Measurements from ENCODE around the gene MYB. TPM values are rescaled to one million over a fixed set of nuclear protein-coding genes. Genes with fewer than 3 reads are reported as not detected.

The MYB gene
- total RNA-seq, 1 donor from 2014 or later, result 1.7 TPM

- DNase-seq, result no peak
Measured at GRCh38 chr6:135251498-135252441, 70.7 kb downstream of the MYB start.

DNA sequence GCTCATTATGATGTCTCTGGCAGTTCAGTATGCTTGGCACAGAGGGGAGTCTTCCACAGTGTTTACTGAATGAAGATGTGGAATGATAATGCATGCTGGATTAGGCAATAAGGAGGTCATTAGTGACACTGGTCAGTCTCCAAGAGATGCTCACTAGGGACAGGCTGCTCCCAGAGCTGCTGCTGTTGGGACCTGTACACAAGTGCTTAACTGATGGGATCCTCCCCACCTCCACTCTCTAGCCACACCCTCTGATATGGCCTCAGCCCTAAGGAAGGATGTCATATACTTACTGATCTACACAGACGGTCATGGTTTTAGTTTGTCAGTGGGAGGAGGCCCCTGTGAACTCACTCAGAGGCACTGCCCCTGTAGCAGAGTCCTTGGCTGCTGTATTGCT, 73.4 kb downstream of the MYB start:
- DNase-seq, result no peak

- DNase-seq, result no peak
Measured at GRCh38 chr6:135256866-135257265, 75.8 kb downstream of the MYB start.

DNA sequence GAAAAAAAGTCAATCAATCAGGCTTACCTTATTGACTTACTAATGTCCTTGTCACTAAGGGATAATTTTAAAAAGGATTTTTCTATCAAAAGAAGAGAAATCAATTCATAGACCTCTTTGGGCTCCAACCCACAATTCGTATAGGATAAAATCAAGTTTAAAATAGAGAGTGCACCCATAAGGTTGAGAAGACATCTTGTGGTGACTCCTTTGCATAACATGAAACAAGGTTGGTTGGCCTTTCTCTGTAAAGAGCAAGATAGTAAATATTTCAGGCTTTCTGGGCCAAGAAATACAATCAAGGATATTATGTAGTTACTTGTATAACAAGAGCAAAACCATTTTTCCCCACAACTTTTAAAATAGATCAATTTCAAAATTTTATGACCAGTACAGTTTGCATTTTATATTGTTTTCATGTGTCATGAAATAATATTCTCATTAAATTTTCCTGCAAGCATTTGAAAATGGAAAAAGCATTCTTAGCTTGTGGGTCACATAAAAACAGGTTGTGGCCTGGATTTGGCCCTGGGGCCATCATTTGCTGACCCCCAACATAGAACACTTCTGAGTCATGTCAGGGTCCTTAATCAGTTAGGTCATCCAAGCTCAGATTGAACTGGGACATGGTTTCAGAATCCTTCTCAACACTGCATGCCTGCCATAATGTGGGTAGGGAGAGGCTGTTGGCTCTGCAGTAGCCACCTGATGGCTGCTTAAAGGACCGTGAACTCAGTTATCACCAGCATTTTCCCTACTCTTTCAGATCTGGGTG, 76.7 kb downstream of the MYB start:
- DNase-seq, result no peak

DNA sequence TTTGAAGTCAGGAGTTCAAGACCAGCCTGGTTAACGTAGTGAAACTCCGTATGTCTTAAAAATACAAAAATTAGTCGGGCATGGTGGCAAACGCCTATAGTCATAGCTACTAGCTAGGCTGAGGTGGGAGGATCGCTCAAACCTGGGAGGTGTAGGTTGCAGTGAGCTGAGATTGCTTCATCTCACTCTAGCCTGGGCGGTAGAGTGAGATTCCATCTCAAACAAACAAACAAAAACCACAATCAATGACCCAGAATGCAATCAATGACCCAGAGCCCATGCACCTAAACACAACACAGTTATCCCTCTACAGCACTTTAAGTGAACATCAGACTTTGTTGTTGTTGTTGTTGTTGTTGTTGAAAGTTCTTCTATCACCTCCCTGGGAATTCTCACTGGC, 77.9 kb downstream of the MYB start:
- DNase-seq, result no peak

- no peak for DNase-seq
Measured at GRCh38 chr6:135260612-135261011, 79.5 kb downstream of the MYB start.

- DNase-seq, result no peak
Measured at GRCh38 chr6:135261872-135262725, 81.0 kb downstream of the MYB start.

DNA sequence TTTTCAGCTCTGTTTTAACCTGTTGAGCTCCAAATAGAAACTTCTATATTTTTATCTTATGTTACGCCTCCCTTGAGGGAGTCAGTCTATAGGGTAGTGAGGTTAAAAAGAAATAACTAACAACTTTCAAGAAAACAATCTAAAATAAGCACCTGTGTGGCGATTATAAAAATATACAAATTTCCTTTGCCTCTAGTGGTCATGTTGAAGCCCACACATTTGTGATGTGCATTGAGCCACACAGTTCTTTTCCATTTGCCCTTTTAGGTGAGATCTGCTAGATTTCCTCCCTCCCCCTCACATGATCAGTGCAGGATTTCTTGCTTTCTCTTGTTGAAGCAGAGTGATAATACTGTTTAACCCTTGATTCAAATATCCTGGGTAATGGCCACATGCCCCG, 84.2 kb downstream of the MYB start:
- no peak for DNase-seq

GRCh38 chr6:135266675-135267074, 85.6 kb downstream of the MYB start:
- DNase-seq, result no peak

GRCh38 chr6:135267085-135267484, 86.0 kb downstream of the MYB start:
- DNase-seq, result no peak

GRCh38 chr6:135268263-135268662, 87.2 kb downstream of the MYB start:
- DNase-seq, result no peak

- no peak for DNase-seq
Measured at GRCh38 chr6:135268740-135269139, 87.6 kb downstream of the MYB start.

Small RNA genes lying within 50 kb of the gene (small RNA-seq; reads per million reads assigned to genes)
- not detected for gene MIR548A2

Other genes starting within 250 kb of the MYB start
- 1.4 TPM for gene ALDH8A1, start 231.2 kb upstream of the MYB start, total RNA-seq
- 128 TPM for gene HBS1L, start 126.5 kb upstream of the MYB start, total RNA-seq

Data from occipital lobe (tissue), 3 donors.